ENCODE measurements around the gene VWF.

- TF ChIP-seq ELF4 (IDR thresholded peaks at IDR 0.05) (no peak), SP1 (IDR thresholded peaks at IDR 0.05) (no peak), SUZ12 (IDR thresholded peaks at IDR 0.05) (no peak), CTBP1 (IDR thresholded peaks at IDR 0.05; ENCODE audit: borderline replicate concordance) (no peak), BHLHE40 (IDR thresholded peaks at IDR 0.05; ENCODE audit: borderline replicate concordance) (no peak), TARDBP (IDR thresholded peaks at IDR 0.05) (no peak), PKNOX1 (IDR thresholded peaks at IDR 0.05) (no peak), ZNF384 (IDR thresholded peaks at IDR 0.05) (no peak), FOXM1 (IDR thresholded peaks at IDR 0.05; ENCODE audit: borderline replicate concordance) (no peak), NFRKB (IDR thresholded peaks at IDR 0.05) (no peak)
Measured at GRCh38 chr12:6041891-6042290, 82.6 kb downstream of the VWF start.

Data from HEK293T (cell line).